Activated T-cell treated with anti-CD3 and anti-CD28 coated beads, Interleukin-2, amount 50 U/mL, for 48 hours (primary cell): ENCODE data around the gene CHAF1B.
"Not testable (repeated sequence)": the region's sequence is repeated elsewhere in the genome, so short reads cannot be mapped to it uniquely, and the experiment has no call there.

Experiments used
- DNase-seq, 2 experiments: peaks; one replicate each; pipeline ENCODE4 v3.0.0-alpha.2; 2020

The CHAF1B gene

GRCh38 chr21:36385233-36386030 lies at the start of gene CHAF1B:
TSS of gene CHAF1B (plus strand) at chr21:36385392. CDS start at chr21:36386137, 745 bp downstream.
- DNase-seq, result peak; percentile 90 to 93

GRCh38 chr21:36337099-36337509 lies 48.1 kb upstream of the CHAF1B start:
- no peak for DNase-seq

- no peak for DNase-seq
Observed at GRCh38 chr21:36338975-36339374, 46.2 kb upstream of the CHAF1B start.

- not testable (repeated sequence) for DNase-seq
Observed at GRCh38 chr21:36342581-36342980, 42.6 kb upstream of the CHAF1B start.

- DNase-seq, result no peak
Observed at GRCh38 chr21:36344931-36345330, 40.3 kb upstream of the CHAF1B start.

- no peak for DNase-seq
Observed at GRCh38 chr21:36347278-36347961, 37.8 kb upstream of the CHAF1B start.

- no peak for DNase-seq
Observed at GRCh38 chr21:36347962-36348328, 37.2 kb upstream of the CHAF1B start.

- DNase-seq, result no peak
Observed at GRCh38 chr21:36349315-36349714, 35.9 kb upstream of the CHAF1B start.

- DNase-seq, result no peak
Observed at GRCh38 chr21:36350282-36350910, 34.8 kb upstream of the CHAF1B start.

GRCh38 chr21:36354918-36355680 lies 30.1 kb upstream of the CHAF1B start:
- DNase-seq, result no peak

- DNase-seq, result no peak
Observed at GRCh38 chr21:36355868-36356267, 29.3 kb upstream of the CHAF1B start.

GRCh38 chr21:36359185-36359584 lies 26.0 kb upstream of the CHAF1B start:
- no peak for DNase-seq

- DNase-seq, result no peak
Observed at GRCh38 chr21:36369064-36369685, 16.0 kb upstream of the CHAF1B start.

GRCh38 chr21:36375994-36376393 lies 9.2 kb upstream of the CHAF1B start:
- no peak for DNase-seq

- DNase-seq, result no peak
Observed at GRCh38 chr21:36377391-36377842, 7.8 kb upstream of the CHAF1B start.

- no peak for DNase-seq
Observed at GRCh38 chr21:36379251-36379650, 5.9 kb upstream of the CHAF1B start.

GRCh38 chr21:36381841-36382589 lies 3.2 kb upstream of the CHAF1B start:
- no peak for DNase-seq

- not testable (repeated sequence) for DNase-seq
Observed at GRCh38 chr21:36382722-36383121, 2.5 kb upstream of the CHAF1B start.

- no peak for DNase-seq
Observed at GRCh38 chr21:36384885-36385232, 333 bp upstream of the CHAF1B start.

- peak in 1 of 2 experiments; percentile 26 for DNase-seq
Observed at GRCh38 chr21:36386031-36386642, 945 bp downstream of the CHAF1B start.

GRCh38 chr21:36388096-36388495 lies 2.9 kb downstream of the CHAF1B start:
- DNase-seq, result no peak
